ENCODE measurements around the gene TRIOBP.

DNA sequence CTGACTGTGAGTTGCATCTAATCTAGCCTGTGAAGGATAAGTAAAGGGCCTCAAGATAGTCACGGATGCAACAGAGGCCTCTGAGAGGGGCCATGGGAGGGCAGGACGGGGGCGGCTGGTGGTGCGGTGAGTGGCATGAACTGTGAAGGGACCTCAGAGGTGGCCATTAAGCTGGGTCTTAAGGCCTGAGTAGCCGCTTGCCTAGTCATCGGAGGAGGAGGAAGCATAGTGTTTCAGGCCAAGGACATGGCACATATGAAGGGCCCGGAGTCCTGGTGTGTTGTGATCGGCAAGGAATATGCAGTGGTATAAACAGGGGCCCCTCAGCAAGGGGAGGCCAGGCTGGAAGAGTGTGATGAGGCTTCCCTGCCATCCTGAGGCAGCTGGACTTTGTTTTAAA is 51.8 kb downstream of the TRIOBP start:
- TF ChIP-seq CTCF (conservative IDR thresholded peaks at IDR 0.05 in 1 of 2, IDR thresholded peaks at IDR 0.05 in 1 of 2; ENCODE audit: low read depth in 1 of 2, low read length in 2 of 2) (no peak), EZH2 (IDR thresholded peaks at IDR 0.05; ENCODE audit: low read length, missing control alignments) (no peak)
